Measurements from ENCODE around the gene GPR55.

DNA sequence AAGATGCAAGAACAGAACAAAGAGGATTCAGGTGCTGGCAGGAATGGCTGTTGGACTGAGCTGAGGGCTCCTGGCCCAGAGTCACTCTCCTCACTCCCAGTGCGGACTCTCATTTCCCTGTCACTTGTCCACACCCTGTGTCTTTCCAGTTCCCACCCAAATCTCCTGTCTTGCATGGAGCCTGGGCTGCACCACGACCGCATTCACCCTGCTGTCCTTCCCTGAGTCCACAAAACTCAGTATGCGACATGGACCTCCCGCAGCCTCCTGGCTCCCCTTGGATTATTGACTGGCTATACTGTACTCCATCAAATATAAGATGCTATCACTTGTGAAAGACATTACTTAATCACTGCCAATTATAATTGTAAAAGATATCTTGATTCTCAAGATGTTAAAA is 62.8 kb downstream of the GPR55 start:
- TF ChIP-seq, protein P1, sequence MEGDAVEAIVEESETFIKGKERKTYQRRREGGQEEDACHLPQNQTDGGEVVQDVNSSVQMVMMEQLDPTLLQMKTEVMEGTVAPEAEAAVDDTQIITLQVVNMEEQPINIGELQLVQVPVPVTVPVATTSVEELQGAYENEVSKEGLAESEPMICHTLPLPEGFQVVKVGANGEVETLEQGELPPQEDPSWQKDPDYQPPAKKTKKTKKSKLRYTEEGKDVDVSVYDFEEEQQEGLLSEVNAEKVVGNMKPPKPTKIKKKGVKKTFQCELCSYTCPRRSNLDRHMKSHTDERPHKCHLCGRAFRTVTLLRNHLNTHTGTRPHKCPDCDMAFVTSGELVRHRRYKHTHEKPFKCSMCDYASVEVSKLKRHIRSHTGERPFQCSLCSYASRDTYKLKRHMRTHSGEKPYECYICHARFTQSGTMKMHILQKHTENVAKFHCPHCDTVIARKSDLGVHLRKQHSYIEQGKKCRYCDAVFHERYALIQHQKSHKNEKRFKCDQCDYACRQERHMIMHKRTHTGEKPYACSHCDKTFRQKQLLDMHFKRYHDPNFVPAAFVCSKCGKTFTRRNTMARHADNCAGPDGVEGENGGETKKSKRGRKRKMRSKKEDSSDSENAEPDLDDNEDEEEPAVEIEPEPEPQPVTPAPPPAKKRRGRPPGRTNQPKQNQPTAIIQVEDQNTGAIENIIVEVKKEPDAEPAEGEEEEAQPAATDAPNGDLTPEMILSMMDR (IDR thresholded peaks at IDR 0.05), result no peak
- no peak for TF ChIP-seq EZH2 (IDR thresholded peaks at IDR 0.05; ENCODE audit: borderline replicate concordance, insufficient read depth, low read depth, low read length, poor library complexity, severe bottlenecking)

Data from B cell (primary cell).